HPDE6-E6E7 (cell line): ENCODE data around the gene EVA1C.
"Not testable (repeated sequence)": the region's sequence is repeated elsewhere in the genome, so short reads cannot be mapped to it uniquely, and the experiment has no call there.

Experiments
- DNase-seq: peaks from one replicate; pipeline ENCODE4 v3.0.0; 2011; ENCODE audit warnings: missing footprints; ENCODE audit errors: extremely low spot score

EVA1C gene

DNA sequence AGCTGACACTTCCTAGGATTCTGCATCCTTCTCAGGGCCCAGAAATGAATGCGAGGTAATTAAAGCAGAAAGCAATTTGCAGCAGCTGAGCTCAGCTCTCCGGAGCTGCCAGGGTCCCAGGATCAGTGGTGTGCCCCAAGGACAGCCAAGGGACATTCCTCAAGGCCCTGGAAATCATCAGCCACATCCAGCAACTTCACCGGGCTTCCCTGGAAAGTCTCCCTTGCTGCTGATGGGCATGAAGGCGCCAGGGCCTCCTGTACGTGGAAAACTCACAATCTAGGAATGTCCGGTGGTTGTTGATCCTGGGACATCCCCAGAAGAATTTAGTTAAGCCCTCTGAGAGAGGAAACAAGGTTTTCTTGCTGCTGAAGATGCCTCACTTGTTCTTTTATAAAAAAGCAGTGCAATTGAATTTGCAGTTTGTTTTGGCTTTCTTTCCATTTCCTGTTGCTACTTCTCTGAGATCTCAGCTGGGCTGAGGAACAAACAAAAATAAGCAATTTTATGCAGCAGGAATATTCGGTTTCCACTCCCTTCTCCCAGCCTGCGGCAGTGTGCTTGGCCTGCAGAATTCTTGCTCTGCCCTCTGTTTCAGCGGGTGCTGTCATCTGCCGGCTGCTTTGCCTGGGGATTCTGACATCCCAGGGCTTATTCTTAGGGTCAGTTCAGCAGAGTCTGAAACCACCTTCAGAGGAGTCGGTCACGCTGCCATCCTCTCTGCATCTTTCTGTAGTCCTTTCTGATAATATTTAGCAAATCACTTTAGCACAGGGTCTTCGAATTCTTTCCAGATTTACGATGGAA, 86.9 kb downstream of the EVA1C start:
- DNase-seq, result no peak

DNA sequence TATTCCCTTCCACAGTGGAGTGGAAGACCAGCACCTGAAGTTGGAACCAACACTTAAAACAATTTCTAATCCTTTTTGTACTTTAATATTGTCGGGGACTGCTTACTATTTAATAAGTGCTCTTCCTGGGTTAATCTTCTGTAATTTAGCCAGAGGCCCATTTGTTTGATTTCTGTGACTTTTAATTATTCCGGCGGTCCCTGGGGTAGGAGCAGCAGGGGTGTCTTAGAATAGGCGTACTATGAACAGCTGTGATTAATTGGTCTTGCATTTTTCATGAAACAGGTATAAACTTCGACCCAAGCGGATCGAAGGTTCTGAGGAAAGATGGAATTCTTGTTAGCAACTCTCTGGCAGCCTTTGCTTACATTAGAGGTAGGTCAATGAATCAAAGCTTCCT, 91.1 kb downstream of the EVA1C start:
- not testable (repeated sequence) for DNase-seq

DNA sequence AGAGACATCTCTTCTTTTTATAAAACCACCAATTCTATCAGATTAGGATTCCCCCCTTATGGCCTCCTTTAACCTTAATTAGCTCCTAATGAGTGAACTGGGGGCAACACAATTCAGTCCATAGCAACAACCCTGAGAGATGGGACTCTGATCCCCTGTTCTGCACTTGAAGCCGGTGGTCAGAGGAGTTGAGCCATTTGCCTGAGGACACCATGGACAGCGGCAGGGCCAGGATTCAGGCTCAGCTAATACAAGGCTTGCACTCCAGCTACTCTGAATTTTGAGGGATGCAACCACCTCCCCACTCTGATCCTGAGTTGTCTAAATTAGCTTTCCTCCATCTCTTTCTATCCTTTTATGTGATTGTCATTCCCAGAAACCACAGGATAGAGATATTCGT, 93.3 kb downstream of the EVA1C start:
- DNase-seq, result not testable (repeated sequence)

DNA sequence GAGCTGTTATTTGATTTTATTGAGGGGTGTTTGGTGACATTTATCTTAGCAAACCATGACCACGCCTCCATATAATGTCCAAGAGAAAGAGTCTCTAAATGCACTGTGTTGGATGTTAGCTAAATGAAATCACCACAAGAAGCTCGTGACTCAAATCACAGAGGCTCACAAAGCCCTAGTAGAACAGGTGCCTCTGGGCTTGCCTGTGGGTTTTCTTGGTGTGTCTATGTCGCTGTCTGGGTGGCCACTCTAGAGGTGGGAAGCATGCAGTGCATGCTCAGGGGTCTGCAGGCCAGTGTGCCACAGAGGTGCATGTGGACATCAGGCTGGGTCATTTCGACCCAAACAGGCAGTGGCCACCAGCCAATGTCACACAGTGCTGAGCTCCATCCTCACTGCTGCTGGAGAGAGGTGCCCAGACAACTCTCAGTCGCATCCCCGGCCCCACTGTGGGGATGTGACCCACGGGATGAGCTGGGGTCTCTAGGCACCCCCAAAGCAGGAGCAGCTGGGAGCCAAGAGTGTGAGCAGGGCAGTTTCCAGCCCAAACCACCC, 94.0 kb downstream of the EVA1C start:
- DNase-seq, result not testable (repeated sequence)

GRCh38 chr21:32507342-32507919, 94.9 kb downstream of the EVA1C start:
- DNase-seq, result no peak

DNA sequence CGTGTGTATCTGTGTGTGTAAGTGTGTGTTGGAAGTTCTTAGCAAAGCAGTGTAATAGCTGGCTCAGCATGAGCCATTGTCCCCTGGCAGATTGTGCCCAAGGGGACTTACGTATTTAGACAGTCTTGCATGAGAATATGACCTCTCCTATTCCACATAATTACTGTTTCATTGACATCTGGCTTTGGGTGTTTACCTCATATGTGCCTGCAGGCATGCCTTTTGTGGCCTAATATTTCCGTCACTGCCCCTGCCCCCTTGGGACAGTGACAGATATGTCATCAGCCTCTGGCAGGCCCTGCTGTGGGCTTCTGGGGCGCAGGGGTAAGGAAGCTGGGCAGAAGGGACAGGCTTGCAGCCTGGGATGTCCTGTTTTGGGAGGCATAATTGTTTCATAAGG, 95.5 kb downstream of the EVA1C start:
- not testable (repeated sequence) for DNase-seq

GRCh38 chr21:32508558-32508957, 96.1 kb downstream of the EVA1C start:
- no peak for DNase-seq

GRCh38 chr21:32508975-32509374, 96.5 kb downstream of the EVA1C start:
- not testable (repeated sequence) for DNase-seq

DNA sequence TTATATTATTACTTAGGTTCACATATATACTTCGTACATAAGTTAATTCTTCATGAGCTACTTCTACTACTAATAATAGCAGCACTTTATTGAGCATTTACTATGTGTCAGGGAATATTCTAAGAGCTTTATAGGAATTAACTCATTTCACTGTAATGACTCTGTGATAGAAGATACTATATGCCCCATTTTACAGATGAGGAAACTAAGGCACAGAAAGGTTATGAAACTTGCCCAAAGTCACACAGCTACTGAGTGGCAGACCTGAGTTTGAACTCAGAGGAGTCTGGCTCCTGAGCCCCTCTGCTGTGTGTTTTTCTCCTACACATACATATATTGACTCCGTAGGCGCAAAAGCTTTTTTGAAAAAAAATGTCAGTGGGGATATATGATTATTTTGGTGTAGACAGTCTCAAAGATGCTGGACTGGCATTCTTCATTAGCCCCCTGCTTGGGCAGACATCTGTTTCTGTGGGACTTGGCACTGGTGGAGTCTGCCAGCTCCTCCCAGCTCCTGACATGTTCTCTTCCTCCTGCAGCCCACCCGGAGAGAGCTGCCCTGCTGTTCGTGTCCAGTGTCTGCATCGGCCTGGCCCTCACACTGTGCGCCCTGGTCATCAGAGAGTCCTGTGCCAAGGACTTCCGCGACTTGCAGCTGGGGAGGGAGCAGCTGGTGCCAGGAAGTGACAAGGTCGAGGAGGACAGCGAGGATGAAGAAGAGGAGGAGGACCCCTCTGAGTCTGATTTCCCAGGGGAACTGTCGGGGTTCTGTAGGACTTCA, 102.0 kb downstream of the EVA1C start:
- DNase-seq, result no peak

- no peak for DNase-seq
These were observed 103.4 kb downstream of the EVA1C start for GRCh38 chr21:32515874-32516273.

DNA sequence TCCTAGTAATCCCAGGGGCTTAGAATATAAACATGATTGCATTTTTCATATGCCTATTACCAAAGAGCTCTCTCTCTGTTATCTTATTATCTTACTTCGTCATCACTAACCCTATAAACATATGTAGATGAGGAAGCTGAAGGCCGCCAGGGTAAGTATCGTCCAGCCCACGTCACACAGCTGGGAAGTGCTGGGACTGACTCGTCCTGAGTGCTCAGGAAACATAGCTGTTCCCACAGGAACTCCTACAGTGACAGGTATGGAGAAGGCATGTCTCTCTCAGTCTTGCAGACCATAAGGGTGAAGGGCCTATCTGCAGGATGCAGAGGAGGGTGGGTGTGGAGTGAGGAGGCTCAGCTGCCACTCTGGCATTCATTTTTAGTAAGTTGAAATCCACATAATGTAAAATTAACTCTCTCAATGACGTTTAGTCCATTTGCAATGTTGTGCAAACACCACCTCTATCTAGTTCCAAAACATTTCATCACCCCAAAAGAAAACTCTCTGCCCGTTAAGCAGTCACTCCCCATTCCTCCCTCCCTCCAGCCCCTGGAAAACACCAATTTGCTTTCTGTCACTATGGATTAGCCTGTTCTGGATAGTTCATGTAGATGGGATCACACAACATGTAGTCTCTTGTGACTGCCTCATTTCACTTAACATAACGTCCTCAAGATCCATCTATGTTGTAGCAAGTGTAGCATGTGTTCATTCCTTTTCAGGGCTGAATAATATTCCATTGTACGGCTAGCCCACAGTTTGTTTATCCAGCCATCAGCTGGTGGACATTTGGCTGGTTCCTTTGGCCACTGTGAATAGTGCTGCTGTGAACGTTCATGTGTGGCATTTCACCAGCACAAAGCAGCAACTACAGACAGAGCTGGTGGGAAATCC, 104.5 kb downstream of the EVA1C start:
- DNase-seq, result peak; percentile 34

DNA sequence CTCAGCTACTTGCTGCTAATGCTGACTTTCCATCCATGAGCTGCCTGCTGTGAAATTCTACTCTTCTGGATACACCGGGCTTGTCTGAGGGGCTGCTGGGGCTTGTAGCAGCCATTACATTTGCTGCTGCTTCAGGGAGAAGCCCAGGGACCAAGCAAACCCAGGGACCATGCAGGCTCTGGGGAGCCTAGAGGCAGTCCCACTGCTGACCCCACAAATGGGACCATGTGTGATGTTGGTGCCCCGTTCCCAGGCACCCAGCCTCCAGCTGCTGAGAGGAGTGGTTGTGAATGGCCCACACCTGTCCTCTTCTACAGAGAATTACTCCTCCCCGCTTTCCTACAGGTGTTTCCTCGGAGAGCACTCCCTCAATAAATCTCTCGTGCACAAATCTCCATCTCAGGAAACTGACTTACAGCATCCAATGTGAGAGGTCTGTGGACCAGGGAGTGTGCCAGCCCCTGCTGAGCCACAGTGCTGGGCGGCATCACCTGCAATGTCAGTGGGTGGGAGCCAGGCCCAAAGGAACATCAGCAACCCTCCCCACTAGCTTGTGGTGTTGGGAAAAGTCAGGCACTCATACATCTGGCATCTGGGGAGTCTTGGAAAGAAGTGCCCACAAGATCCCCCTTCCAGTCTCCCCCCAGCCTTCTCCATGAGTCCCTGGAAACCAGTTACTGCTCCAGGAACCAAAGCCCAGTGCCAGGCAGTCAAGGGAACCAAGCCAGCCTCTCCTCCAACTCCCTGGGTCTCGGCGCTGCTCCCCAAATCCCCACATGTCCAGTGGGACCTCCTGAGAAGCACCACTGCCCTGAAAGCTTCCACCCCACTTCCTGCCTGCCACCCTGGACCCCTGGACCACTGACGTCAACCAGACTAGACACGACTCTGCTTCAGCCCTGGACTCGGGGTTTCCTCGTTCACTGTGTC, 107.7 kb downstream of the EVA1C start:
- DNase-seq, result no peak

- no peak for DNase-seq
These were observed 108.6 kb downstream of the EVA1C start for GRCh38 chr21:32520875-32521735.

DNA sequence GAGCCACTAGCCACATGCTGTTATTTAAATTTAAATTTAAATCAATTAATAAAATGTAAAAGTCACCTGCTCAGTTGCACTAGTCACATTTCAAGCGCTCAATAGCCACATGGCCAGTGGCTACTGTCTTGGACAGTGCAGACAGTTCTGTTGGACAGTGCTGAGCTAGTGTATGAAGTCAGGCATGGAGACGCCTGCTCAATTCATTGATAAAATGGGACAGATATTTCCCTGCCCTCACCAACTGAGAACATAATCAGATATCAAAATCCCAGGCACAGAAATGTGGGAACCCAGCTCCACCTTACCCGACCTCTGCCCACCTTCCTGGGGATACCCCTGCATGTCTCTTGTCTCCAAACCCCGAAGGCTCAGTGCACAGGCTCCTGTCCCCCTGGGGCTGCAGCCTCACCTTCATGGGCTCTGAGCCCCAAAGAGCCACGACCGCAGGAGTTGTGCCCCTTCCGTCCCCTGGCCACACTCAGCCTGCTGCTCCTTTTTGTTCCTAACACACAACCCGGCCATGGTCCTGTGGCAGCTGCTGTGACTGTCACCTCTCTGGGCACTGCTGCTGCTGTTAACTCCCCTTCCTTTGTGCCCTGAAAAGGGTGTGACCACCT, 109.3 kb downstream of the EVA1C start:
- no peak for DNase-seq

DNA sequence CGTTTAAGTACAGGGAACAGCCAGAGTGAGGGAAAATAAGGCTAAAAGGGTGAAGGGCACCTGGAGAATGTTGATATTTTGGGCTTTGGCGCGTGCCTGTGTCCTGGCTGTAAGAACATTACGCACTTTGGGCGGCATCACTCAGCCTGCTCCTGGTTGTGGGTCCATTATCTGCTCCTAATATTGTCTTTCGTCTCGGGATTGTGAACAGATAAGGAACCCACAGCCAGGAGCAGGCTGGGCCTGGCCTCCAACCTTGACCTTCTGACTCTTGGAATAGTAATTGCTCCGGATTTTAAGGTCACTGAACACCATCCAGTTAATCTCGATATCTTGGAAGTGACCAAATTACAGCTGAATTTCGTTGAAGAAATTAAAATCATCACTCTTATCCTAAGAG, 111.0 kb downstream of the EVA1C start:
- DNase-seq, result no peak

DNA sequence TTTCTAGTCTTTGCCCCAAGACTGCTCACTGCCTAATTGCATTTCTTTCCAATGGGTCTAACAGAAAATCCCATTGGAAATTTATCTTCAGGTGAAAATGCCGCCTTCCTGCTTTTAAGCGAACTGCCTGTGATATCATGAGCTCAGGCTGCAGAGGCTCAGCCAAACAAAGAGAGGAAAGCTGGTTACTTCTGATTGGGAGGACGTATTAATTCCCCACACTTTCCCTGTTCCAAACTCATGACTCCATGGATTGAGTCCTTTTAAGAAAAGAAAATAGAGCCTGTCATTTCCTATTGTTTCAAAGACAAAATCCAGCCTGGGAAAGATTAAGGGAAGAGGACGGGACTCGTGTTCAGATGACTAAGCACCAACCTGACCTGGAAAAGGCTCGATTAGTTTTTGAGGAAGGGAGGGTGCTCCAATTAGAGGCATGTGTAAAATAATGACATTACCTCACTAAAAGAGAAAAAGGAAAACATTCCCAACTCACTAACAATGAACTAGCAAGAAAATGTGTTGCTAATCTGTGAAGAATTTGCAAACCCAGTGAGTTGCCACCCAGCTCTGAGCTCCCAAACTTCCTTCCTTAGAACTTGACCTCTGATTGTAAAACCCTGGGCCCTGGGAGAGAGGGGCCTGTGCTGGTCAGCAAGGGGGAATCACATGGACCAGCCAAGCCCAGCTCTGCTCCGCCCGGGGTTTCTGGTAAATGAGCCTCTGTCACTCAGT, 111.6 kb downstream of the EVA1C start:
- no peak for DNase-seq

GRCh38 chr21:32525282-32525681, 112.8 kb downstream of the EVA1C start:
- no peak for DNase-seq

DNA sequence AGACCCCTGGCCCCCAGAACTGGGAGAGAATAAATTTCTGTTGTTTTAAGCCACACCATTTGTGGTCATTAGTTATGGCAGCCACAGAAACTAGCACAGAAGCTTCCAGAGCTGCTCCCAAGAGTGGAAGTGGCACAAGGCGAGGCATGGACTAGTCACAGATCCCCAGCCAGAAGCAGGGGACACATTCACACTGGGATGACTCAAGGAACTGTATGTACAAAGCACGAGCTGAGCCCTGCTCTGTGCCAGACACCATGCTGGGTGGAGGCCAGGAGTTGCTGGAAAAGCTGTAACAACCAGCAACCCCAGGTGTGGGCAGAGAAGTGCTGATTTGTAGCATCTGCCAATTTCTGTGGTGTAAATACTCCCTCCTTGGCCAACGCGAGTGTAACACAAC, 117.2 kb downstream of the EVA1C start:
- DNase-seq, result no peak
